Lower leg skin (tissue), 3 donors: Measurements from ENCODE around the gene FAM98C.

Experiments used
- POLR2A ChIP-seq, 2 donors: fragments of 450-650 bp; IDR thresholded peaks; one replicate each; pipeline ENCODE4 v1.6.1; 2016 to 2017; ENCODE audit warnings: antibody characterized with exemption in 2 of 2, mild to moderate bottlenecking in 1 of 2, moderate library complexity in 1 of 2
- TF ChIP-seq, protein P1 (sequence below), 3 donors: fragments of 450-650 bp; IDR thresholded peaks; one replicate each; pipeline ENCODE4 v1.5.1; 2016; ENCODE audit warnings: antibody characterized with exemption in 3 of 3, mild to moderate bottlenecking in 3 of 3, moderate library complexity in 2 of 3

DNA sequence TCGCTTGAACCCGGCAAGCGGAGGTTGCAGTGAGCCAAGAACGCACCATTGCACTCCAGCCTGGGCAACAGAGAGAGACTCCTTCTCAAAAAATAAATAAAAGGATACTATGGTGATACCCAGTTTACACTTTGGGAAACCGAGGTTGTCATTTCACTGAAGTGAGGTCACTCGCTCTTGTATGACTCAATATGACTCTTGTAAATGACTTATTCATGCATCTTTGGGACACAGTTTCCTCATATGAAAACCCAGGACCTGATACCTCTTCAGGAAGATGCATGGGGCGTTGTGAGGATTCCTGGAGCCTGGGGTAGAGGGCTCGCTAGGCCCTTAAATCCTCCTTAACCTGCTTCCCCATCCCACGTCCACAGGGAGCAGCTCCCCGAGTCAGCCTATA lies 24.0 kb upstream of the FAM98C start:
- TF ChIP-seq, protein P1, sequence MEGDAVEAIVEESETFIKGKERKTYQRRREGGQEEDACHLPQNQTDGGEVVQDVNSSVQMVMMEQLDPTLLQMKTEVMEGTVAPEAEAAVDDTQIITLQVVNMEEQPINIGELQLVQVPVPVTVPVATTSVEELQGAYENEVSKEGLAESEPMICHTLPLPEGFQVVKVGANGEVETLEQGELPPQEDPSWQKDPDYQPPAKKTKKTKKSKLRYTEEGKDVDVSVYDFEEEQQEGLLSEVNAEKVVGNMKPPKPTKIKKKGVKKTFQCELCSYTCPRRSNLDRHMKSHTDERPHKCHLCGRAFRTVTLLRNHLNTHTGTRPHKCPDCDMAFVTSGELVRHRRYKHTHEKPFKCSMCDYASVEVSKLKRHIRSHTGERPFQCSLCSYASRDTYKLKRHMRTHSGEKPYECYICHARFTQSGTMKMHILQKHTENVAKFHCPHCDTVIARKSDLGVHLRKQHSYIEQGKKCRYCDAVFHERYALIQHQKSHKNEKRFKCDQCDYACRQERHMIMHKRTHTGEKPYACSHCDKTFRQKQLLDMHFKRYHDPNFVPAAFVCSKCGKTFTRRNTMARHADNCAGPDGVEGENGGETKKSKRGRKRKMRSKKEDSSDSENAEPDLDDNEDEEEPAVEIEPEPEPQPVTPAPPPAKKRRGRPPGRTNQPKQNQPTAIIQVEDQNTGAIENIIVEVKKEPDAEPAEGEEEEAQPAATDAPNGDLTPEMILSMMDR (IDR thresholded peaks at IDR 0.05) = no peak
- no peak for TF ChIP-seq POLR2A (IDR thresholded peaks at IDR 0.05)
